HG03342 (cell line): ENCODE measurements around the gene CTAGE8.
"Not testable (repeated sequence)": the region's sequence is repeated elsewhere in the genome, so short reads cannot be mapped to it uniquely, and the experiment has no call there.

Source experiments
- ATAC-seq: cut with Tn5 transposase; IDR thresholded peaks from one replicate; pipeline ENCODE4 v1.9.1; 2021; ENCODE audit warnings: mild to moderate bottlenecking, moderate library complexity; ENCODE audit not compliant: unreplicated experiment

CTAGE8 gene

GRCh38 chr7:144269188-144269587 is at the start of gene CTAGE8:
CTAGE8 (minus strand) TSS chr7:144269288; CDS start chr7:144269250, 38 bp downstream.
- not testable (repeated sequence) for ATAC-seq

DNA sequence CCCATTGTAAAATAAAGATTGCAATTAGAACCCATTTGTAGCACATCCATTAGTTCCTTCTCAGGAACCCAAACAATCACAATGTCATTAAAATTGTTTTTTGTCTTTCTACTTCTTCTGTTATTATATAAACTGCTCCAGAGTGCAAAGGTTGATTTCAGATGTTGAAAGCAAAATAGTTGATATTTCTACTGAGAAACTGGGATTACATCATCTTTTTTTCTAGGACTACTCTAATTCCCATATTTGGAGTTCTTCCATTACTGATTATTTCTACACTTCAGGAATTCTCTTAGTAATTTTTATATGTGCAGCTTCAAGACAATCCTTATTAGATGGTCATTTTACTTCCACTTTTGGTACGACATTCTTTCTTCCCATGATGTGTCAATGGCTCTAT is 48.4 kb upstream of the CTAGE8 start:
- not testable (repeated sequence) for ATAC-seq

DNA sequence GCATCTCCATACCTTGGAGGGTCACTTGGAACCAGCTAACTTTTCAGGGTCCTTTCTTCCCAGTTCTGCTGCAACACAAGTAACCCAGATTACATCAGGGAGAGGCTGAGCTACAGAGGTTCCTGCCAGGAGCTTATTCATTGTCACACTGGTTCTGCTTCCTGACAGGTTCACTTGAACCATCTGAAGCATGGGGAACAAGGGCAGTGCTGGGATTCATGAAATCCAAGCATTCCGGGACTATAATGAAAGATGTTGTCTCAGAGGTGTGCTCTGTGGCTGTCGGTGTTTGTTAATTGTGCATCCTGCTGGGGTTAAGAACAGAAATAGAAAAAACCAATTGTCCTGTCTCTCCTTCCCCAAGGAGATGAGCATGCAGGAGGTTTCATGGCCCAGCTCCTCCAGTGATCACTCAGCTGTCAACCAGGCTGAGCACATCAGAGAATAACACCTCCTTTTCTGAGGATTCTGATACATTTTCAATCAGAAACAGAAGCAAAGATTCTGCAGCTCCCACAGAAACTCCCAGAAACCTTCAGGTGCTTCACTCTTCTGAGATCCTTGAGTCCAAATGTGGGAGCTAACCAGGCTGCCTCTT is 42.9 kb upstream of the CTAGE8 start, which contains the start of gene OR2A1:
Gene OR2A1, plus strand, starts transcription at position 548 of the 598 bp plus-strand sequence. CDS start 5,706 bp downstream, outside the sequence.
- not testable (repeated sequence) for ATAC-seq

GRCh38 chr7:144311218-144311617 is 42.1 kb upstream of the CTAGE8 start:
- not testable (repeated sequence) for ATAC-seq

DNA sequence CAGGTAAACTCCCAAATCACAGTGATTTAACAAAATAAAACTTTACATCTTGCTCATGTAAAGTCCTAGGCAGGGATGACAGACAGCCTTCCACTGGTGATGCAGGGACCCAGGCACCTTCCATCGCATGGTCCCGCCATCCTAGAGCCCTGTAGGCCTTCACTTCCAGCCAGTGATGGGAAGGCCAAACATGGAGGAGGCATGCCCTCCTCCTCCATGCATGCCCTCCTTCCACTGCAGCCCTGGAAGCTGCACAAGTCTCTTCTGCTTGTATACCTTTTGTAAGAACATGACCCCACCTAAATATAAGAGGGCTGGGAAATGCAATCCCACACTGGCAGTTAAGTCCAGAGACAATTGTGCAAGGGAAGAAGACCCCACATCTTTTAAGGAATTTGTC is 40.6 kb upstream of the CTAGE8 start:
- ATAC-seq: not testable (repeated sequence)

GRCh38 chr7:144305156-144305555 is 36.1 kb upstream of the CTAGE8 start:
- ATAC-seq: not testable (repeated sequence)

DNA sequence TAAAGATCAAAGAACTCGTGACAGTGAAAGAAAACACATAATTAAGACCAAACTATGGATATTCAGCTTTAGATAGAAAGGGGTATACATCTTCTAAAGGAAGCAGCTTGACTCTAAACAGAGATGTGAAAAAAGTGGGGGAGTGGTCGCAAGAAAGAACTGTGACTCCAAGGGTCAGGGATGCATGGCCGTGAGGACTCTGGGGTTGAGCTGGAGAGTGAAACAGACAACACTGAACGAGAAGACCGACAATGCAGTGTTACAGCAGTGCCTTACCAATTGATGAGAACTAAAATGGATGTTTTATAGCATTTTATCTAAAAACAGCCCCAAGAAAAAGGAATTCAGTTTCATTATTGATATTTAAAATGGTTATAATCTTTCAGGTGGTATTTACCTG is 34.5 kb upstream of the CTAGE8 start:
- ATAC-seq: not testable (repeated sequence)

DNA sequence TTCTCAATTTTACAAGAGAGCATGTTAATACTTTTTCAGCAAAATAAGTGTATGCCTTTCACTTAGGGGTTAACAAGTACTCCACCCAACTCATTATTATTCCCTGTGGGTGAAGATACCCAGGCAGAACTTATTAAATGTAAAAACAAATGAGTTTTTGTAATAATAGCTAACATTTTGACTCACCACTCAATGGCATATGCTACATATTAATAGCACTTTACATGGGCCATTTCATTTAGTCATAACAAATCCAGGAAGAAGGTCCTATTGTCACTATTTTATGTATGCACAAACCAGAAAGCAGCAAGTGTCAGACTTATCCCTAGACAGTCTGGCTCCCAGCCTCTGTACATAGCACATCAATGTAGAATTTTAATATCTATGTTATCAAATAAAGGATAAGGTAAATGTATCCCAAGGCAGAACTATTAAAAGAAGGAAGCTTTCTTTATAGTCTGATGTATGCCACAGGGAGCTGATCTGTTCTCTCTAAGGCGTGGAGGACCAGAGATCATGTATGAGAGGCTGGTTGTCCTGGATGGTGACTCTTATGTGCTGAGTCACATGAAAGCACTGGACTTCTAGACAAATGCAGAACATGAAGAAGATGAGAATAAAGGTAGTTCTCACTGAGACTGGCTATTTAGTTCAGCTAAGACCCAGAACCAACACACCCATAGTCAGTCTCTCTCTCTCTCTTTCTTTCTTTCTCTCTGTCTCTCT is 33.7 kb upstream of the CTAGE8 start:
- not testable (repeated sequence) for ATAC-seq

- ATAC-seq: peak; percentile 74
Observed at GRCh38 chr7:144293794-144294499, 24.9 kb upstream of the CTAGE8 start.

GRCh38 chr7:144292384-144293161 is 23.5 kb upstream of the CTAGE8 start:
- not testable (repeated sequence) for ATAC-seq

- ATAC-seq: not testable (repeated sequence)
Observed at GRCh38 chr7:144291607-144292006, 22.5 kb upstream of the CTAGE8 start.

GRCh38 chr7:144287171-144287784 is 18.2 kb upstream of the CTAGE8 start:
- not testable (repeated sequence) for ATAC-seq

- not testable (repeated sequence) for ATAC-seq
Observed at GRCh38 chr7:144283716-144284115, 14.6 kb upstream of the CTAGE8 start.

- not testable (repeated sequence) for ATAC-seq
Observed at GRCh38 chr7:144282490-144282889, 13.4 kb upstream of the CTAGE8 start.

DNA sequence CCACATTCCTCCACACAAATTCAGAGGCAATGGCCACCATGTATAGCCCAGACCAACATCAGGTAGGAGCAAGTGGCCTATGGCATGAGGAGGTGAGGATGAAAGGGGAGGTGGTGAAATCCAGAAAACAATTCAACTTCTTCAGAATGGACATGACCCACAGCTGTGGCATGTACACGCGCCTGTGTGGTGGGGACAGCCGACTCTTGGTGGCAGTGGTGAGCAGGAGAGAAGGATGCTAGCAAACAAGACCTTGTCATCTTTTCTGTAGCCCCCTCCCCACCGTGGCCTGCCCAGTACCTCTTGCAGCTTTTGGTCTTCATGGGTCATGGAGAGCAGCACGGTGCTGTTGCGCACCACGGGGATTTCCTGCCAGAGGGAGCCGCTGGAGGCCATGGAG is 12.9 kb upstream of the CTAGE8 start:
- not testable (repeated sequence) for ATAC-seq

GRCh38 chr7:144280010-144280409 is 10.9 kb upstream of the CTAGE8 start:
- ATAC-seq: not testable (repeated sequence)

GRCh38 chr7:144275281-144275680 is 6.2 kb upstream of the CTAGE8 start:
- ATAC-seq: not testable (repeated sequence)

DNA sequence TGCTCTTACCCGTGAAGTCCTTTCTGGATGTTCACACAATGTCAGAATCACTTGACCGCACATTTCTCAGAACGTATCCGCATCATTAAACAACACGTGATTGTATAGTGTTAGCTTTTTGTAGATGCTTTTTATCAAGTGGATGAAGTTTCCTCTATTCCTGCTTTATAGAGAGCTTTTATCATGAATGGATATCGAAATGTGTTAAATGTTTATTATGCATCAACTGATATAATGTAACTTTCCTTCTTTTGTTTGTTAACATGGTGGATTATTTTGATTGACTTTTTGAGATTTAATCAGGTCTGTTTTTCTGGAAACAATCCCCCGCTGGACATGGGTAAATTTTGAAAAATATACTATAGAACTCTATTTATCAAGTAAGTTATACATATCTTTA is 4.4 kb downstream of the CTAGE8 start, which contains the start of gene OR2A7:
Gene OR2A7, minus strand, starts transcription at position 101 of the 400 bp plus-strand sequence. CDS start 5,164 bp downstream, outside the sequence.
- ATAC-seq: not testable (repeated sequence)

DNA sequence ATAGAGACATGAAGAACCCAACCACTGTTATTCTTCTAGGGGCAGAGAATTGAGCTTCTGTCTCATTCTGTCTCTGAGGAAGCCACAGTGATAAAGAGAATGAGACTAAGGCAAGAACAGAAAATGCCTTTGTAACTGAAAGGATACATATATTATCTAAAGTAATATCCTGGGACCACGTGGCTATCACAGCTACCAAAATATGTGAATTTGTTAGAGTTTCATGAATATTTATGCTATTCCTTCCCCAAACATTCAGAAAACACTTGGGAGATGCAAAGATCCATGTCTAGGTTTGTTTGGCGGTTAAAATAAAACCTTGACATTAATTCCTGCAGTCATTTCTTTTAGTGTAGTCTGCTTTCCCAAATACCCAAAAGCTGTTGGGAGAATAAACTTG is 7.0 kb downstream of the CTAGE8 start:
- not testable (repeated sequence) for ATAC-seq

DNA sequence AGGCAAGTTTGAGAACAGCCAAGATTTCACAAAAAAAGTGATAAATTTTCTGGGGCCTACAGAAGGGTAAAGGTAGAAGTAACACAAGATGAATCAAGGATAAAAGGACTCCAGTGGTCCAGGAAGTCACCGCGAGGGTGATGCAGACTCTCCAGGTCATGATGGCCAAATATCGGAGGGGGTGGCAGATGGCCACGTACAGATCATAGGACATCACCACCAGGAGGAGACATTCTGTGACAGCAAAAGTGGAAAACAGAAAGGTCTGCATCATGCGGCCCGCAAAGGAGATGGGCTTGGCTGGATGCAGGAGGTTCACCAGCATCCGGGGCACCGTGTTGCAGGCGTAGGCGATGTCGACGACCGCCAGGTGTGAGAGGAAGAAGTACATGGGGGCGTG is 10.0 kb downstream of the CTAGE8 start:
- not testable (repeated sequence) for ATAC-seq
